Muscle layer of duodenum (tissue), 2 donors: Measurements from ENCODE around the gene CLCN1.

Source experiments
- H3K27ac ChIP-seq: one replicate; pipeline ENCODE4 v1.7.0; 2013; ENCODE audit warnings: mild to moderate bottlenecking, low read length
- H3K27me3 ChIP-seq: one replicate; pipeline ENCODE4 v1.7.0; 2013; ENCODE audit warnings: low read depth, mild to moderate bottlenecking, control low read depth, low read length
- H3K36me3 ChIP-seq, 2 donors: one replicate each; pipeline ENCODE4 v1.7.0; 2013; ENCODE audit warnings: low read length in 2 of 2, control low read depth in 1 of 2, mild to moderate bottlenecking in 1 of 2; ENCODE audit not compliant: insufficient read depth in 2 of 2, control insufficient read depth in 1 of 2
- H3K4me1 ChIP-seq, 2 donors: one replicate each; pipeline ENCODE4 v1.7.0; 2013; ENCODE audit warnings: low read length in 2 of 2, mild to moderate bottlenecking in 2 of 2, control low read depth in 1 of 2, moderate library complexity in 1 of 2; ENCODE audit not compliant: insufficient read depth in 2 of 2, control insufficient read depth in 1 of 2
- H3K4me3 ChIP-seq, 2 donors: one replicate each; pipeline ENCODE4 v1.7.0; 2013; ENCODE audit warnings: low read length in 2 of 2, low read depth in 1 of 2, mild to moderate bottlenecking in 1 of 2
- H3K9me3 ChIP-seq, 2 donors: one replicate each; pipeline ENCODE4 v1.7.0; 2013; ENCODE audit warnings: low read length in 2 of 2, control low read depth in 1 of 2, mild to moderate bottlenecking in 1 of 2; ENCODE audit not compliant: control insufficient read depth in 1 of 2
- donor health status: healthy.

CLCN1 gene

GRCh38 chr7:143369678-143370651 is 54.1 kb downstream of the CLCN1 start:
- H3K27ac ChIP-seq = no peak overlapping the region
- H3K4me1 ChIP-seq = no peaks in the 10 kb centered on the region
- H3K4me3 ChIP-seq = no peak overlapping the region
- H3K36me3 ChIP-seq = no peaks in the 10 kb centered on the region
- no peaks in the 10 kb centered on the region for H3K27me3 ChIP-seq
- H3K9me3 ChIP-seq = no peaks in the 10 kb centered on the region

- Histone ChIP-seq H3K4me3 (no peak overlapping the region), H3K27ac (no peak overlapping the region), H3K27me3 (no peaks in the 10 kb centered on the region), H3K9me3 (no peaks in the 10 kb centered on the region), H3K4me1 (no peaks in the 10 kb centered on the region), H3K36me3 (no peaks in the 10 kb centered on the region)
Observed at GRCh38 chr7:143372070-143372469, 56.2 kb downstream of the CLCN1 start.

DNA sequence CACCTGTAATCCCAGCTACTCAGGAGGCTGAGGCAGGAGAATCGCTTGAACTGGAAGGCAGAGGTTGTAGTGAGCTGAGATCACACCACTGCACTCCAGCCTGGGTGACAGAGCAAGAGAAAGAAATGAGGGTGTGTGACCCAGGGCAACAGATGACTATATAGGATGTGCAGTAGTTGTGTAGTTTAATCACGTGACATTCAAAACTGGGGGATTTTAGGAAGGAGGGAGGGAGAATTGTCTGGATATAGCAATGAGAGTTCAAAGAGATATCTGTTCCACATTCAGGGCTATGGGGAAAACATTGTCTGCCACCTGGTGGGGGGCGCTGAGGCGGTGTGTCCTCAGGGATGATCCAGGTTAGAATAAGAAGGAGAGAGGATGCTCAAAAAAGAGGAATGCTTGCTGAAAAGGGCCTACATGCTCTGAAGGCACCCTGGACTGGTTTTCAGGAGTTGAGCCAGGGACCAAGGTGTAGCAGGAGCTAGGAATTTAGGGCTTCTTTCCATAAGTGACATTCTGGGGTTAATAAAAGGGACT is 57.4 kb downstream of the CLCN1 start:
- no peaks in the 10 kb centered on the region for H3K9me3 ChIP-seq
- H3K4me1 ChIP-seq = no peaks in the 10 kb centered on the region
- no peaks in the 10 kb centered on the region for H3K27me3 ChIP-seq
- H3K36me3 ChIP-seq = no peaks in the 10 kb centered on the region
- H3K4me3 ChIP-seq = no peak overlapping the region
- H3K27ac ChIP-seq = no peak overlapping the region

DNA sequence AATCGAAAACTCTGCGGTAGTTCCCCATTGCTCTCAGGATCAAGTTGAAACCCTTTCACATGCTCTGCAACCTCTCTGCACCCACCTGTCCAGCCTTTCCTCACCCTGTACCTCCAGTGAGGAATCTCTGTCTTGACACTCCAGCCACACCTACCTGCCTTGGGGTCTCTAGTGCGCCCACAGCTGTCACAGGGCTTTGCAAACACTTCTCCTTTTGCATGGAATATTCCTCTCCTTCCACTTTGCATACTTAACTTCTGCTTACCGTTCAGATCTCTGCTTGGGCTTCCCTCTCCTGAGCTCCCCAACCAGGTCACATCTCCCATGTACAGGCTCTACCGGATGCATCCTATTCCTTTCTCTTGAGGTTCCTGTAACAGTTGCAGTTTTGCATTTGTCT is 58.6 kb downstream of the CLCN1 start:
- H3K9me3 ChIP-seq = no peaks in the 10 kb centered on the region
- no peak overlapping the region for H3K4me3 ChIP-seq
- H3K36me3 ChIP-seq = no peaks in the 10 kb centered on the region
- peaks cover 6 to 8% of the 10 kb centered on the region in 2 donors for H3K4me1 ChIP-seq
- H3K27ac ChIP-seq = no peak overlapping the region
- H3K27me3 ChIP-seq = no peaks in the 10 kb centered on the region

- Histone ChIP-seq H3K9me3 (no peaks in the 10 kb centered on the region), H3K4me3 (no peak overlapping the region), H3K36me3 (peaks cover 0 to 4% of the 10 kb centered on the region in 2 donors), H3K27ac (peak overlapping the region; percentile 1), H3K4me1 (peaks cover 9 to 12% of the 10 kb centered on the region in 2 donors), H3K27me3 (no peaks in the 10 kb centered on the region)
Observed at GRCh38 chr7:143375298-143376034, 59.6 kb downstream of the CLCN1 start.

- H3K27me3 ChIP-seq = no peaks in the 10 kb centered on the region
- peaks cover 0 to 7% of the 10 kb centered on the region in 2 donors for H3K36me3 ChIP-seq
- no peak overlapping the region for H3K4me3 ChIP-seq
- H3K27ac ChIP-seq = no peak overlapping the region
- no peaks in the 10 kb centered on the region for H3K9me3 ChIP-seq
- peaks cover 9 to 12% of the 10 kb centered on the region in 2 donors for H3K4me1 ChIP-seq
Observed at GRCh38 chr7:143376396-143376795, 60.5 kb downstream of the CLCN1 start.

DNA sequence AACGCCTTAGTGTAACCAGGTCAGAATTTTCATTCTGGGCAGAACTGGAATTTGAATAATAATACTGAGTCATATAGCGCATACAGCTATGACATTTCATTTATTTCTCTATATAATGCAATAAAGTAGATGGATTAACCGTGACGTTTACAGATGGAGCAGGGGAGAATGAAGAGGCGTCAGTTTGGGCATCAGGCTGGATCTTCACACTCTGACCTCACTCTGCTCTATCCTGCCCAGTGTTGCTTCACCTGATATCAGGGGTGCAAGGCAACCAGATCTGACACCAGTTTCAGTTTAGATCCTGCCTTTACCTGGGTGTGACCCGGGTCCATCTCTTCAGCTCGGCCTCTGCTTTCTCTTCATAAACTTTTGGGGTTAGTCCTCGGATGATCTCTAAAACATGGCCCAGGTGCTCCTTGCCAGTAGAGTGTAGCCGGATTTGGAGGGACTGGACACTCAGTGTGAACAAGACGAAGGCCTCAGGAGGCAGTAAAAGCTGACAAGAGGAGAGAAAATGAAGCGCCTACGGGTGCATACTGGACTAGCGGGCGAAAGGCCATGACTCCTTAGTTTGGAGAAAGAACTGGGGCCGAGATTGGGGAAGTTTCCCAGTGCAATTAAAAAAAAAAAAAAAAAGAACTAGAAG is 63.8 kb downstream of the CLCN1 start:
- H3K9me3 ChIP-seq = no peaks in the 10 kb centered on the region
- peak overlapping the region; percentile 78 to 84 for H3K4me3 ChIP-seq
- H3K36me3 ChIP-seq = peaks cover 4 to 12% of the 10 kb centered on the region in 2 donors
- no peaks in the 10 kb centered on the region for H3K27me3 ChIP-seq
- H3K4me1 ChIP-seq = peaks cover 23 to 34% of the 10 kb centered on the region in 2 donors
- H3K27ac ChIP-seq = peak overlapping the region; percentile 95

DNA sequence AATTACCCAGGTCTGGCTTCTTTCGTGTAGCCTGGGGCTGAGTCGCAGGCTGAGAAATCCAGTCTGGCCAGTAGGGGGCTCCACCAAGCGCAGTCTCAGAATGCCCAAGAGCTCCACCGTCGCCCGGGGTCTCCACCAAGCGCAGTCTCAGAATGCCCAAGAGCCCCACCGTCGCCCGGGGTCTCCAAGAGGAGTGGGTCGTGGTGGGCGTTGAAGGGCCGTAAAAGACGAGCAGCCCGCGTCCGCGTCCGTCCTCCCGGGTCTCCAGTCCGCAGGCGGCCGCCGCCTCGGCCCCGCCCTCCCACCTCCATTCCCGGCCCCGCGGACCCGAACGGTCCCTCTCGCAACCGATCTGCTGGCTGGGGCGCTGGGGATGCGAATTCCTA is 64.3 kb downstream of the CLCN1 start:
- Histone ChIP-seq H3K4me3 (peak overlapping the region; percentile 78 to 84), H3K27me3 (no peaks in the 10 kb centered on the region), H3K9me3 (no peaks in the 10 kb centered on the region), H3K36me3 (peaks cover 8 to 12% of the 10 kb centered on the region in 2 donors), H3K27ac (peak overlapping the region; percentile 95), H3K4me1 (peaks cover 27 to 39% of the 10 kb centered on the region in 2 donors)

DNA sequence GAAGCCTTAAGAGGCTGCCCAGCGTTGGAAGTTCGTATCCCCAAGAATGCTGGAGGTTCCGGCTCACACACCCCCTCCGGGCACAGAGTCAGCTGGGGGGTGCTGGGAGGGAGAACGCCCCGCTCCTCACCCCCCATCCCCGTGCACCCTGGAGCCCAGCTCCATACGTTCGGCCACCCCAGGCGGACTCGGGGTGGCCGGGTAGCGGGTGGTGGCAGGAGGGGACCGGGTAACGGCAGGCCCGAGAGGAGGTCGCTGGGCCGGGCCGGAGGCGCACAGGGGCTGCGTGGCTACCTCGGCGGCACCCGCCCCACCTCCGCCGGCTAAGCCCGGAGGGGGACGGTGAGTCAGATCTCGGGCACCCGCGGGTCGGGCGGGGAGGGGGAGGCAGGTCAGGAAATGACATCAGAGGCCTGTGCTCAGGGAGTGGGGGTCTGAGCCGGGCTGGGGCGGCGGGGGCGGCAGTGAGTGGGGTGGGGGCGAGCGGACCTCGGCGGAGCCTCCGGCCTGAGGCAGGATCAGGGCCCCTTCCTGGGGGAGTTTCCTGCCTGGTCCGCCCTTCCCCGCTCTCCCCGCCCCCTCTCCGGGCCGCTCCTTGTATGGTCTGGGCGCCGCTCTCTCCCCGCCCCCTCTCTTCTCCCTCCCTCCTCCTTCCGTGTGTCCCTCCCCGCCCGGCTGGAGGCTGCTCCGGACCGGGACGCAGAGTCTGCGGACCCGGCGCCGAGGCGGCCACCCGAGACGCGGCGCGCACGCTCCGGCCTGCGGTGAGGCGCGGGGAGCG is 64.9 kb downstream of the CLCN1 start, which contains the start of gene ZYX:
Gene ZYX, plus strand, starts transcription at position 700 of the 781 bp plus-strand sequence. CDS start 227 bp downstream, outside the sequence.
- peaks cover 30 to 44% of the 10 kb centered on the region in 2 donors for H3K4me1 ChIP-seq
- H3K27ac ChIP-seq = peak within 1 kb of the TSS; percentile 95
- peaks cover 9 to 12% of the 10 kb centered on the region in 2 donors for H3K36me3 ChIP-seq
- no peaks in the 10 kb centered on the region for H3K27me3 ChIP-seq
- peak within 1 kb of the TSS; percentile 78 to 88 for H3K4me3 ChIP-seq
- H3K9me3 ChIP-seq = no peaks in the 10 kb centered on the region

DNA sequence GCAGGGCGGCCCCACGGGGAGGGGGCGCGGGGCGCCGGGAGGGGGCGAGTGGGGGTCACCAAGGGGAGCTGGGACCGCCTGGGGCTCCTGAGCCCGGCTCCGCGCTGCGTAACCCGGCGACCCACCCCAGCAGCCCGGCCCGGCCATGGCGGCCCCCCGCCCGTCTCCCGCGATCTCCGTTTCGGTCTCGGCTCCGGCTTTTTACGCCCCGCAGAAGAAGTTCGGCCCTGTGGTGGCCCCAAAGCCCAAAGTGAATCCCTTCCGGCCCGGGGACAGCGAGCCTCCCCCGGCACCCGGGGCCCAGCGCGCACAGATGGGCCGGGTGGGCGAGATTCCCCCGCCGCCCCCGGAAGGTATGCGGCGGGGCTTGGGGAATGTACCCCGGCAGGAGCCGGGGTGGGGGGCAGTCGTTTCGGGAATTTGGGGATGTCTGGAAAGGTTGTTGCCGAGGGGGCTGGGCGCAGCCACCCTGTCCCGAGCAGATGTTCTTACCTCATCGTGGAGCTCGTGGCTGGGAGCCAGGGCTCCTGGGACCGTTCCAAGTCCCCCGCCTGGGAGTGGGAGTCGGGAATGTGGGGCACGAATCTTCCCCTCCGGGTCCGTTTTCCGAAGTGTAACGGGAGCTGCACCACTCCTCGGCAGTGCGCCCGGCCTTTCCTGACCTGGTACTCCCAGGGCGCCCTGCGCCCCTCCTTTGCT is 65.7 kb downstream of the CLCN1 start:
- Histone ChIP-seq H3K27me3 (no peaks in the 10 kb centered on the region), H3K4me3 (peak overlapping the region; percentile 78 to 88), H3K4me1 (peaks cover 36 to 51% of the 10 kb centered on the region in 2 donors), H3K27ac (peak overlapping the region; percentile 92), H3K36me3 (peaks cover 9 to 12% of the 10 kb centered on the region in 2 donors), H3K9me3 (no peaks in the 10 kb centered on the region)
